ENCODE results near the gene IFITM1. TPM values are rescaled to one million over a fixed set of nuclear protein-coding genes. Genes with fewer than 3 reads are reported as not detected.

IFITM1 gene
- total RNA-seq, 2 experiments from 2014 or later = 248 to 285 TPM

GRCh38 chr11:296171-297050 is 17.4 kb upstream of the IFITM1 start:
- intact Hi-C loops (cut with DNase I, micrococcal nuclease) = no loop called here
- Mint-ChIP-seq H3K4me1 (peaks cover 5% of the 10 kb centered on the region), H3K36me3 (ENCODE audit: low read depth) (peaks cover 2% of the 10 kb centered on the region), H3K27ac (no peak overlapping the region), H3K4me3 (no peak overlapping the region), H3K9me3 (ENCODE audit: low read depth) (no peaks in the 10 kb centered on the region), H3K27me3 (no peaks in the 10 kb centered on the region)
- DNase-seq = peak; percentile 5
- ATAC-seq = no peak
- POLR2A ChIA-PET = no interaction called here
- CTCF ChIA-PET = interaction anchor here (0.6 to 0.7 kb wide), 2 partner anchors 15 to 16 kb away, joined by 3 to 4 read pairs; no protein-coding TSS in a partner anchor

DNA sequence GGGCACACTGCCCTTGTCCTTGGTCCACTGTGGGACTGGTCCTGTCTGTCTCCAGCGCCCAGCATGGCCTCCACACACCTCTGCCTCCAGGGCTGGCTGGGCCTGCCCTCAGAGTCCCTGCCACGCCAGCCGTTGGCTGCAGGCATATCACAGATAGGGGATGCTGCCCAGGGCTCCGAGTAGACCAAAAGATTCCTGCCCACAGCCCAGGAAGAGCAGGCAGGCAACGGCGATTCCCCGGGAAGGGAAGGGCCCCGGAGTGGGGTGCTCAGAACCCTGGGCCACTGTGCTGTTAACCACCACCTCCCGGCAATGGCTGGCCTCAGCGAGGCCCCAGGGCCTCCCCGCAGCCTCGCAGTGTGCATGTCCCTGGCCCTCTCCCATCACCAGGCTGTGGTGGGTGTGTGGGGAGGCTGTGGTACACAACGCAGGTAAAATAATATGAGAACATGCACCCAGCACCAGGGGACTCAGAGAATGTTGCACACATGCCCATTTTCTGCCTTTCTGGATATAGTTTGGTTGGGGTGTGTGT is 16.7 kb upstream of the IFITM1 start:
- ATAC-seq (peak; percentile 28), DNase-seq (peak; percentile 12)
- H3K9me3 Mint-ChIP-seq (ENCODE audit: low read depth) = no peaks in the 10 kb centered on the region
- ChIA-PET CTCF (no interaction called here), POLR2A (no interaction called here)
- no peak overlapping the region for H3K4me3 Mint-ChIP-seq
- intact Hi-C loops (cut with DNase I, micrococcal nuclease) = no loop called here
- peaks cover 5% of the 10 kb centered on the region for H3K4me1 Mint-ChIP-seq
- H3K27me3 Mint-ChIP-seq = no peaks in the 10 kb centered on the region
- H3K27ac Mint-ChIP-seq = no peak overlapping the region
- H3K36me3 Mint-ChIP-seq (ENCODE audit: low read depth) = no peaks in the 10 kb centered on the region

DNA sequence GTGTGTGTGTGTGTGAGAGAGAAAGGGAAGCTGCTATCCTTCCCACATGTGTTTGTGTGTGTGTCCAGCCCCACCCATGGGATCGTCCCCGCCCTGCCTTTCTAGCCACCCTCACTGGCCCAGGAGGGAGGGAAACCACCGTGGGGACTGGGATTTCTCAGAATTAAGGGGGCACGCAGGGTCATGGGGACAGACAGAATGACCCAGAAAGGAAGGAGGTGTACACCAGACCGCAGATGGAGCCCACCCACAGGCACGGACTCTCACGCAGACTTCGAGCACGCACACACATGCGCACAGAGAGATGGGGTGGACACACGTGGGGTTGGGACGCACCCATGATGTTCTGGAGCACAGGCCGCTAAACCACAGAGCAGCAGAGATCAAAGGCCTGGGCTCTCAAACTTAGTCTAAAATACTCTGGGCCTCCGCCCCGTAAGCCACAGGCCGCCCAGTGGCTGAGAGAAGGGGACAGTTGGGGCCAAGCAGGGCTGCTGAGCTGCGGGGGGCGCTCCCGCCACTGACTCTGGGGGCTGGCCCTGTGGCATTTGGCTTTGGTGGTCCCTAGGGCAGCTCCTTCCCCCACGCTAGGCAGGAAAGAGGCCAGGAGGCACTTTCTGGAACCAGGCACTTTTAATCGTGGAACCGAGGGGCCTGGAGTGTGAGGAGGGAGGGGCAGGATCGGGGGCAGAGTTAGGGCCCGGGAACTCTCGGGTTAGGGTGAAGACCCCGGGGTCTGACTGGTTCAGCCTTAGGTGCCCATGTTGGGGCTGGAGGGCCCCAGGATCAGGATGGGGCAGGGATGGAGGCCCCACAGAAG is 16.0 kb upstream of the IFITM1 start:
- DNase-seq (peak; percentile 26), ATAC-seq (peak; percentile 41)
- Mint-ChIP-seq H3K27ac (peak overlapping the region; percentile 60), H3K36me3 (ENCODE audit: low read depth) (no peaks in the 10 kb centered on the region), H3K4me3 (no peak overlapping the region), H3K27me3 (no peaks in the 10 kb centered on the region), H3K9me3 (ENCODE audit: low read depth) (no peaks in the 10 kb centered on the region), H3K4me1 (peaks cover 7% of the 10 kb centered on the region)
- intact Hi-C loops (cut with DNase I, micrococcal nuclease) = no loop called here
- ChIA-PET CTCF (no interaction called here), POLR2A (no interaction called here)

DNA sequence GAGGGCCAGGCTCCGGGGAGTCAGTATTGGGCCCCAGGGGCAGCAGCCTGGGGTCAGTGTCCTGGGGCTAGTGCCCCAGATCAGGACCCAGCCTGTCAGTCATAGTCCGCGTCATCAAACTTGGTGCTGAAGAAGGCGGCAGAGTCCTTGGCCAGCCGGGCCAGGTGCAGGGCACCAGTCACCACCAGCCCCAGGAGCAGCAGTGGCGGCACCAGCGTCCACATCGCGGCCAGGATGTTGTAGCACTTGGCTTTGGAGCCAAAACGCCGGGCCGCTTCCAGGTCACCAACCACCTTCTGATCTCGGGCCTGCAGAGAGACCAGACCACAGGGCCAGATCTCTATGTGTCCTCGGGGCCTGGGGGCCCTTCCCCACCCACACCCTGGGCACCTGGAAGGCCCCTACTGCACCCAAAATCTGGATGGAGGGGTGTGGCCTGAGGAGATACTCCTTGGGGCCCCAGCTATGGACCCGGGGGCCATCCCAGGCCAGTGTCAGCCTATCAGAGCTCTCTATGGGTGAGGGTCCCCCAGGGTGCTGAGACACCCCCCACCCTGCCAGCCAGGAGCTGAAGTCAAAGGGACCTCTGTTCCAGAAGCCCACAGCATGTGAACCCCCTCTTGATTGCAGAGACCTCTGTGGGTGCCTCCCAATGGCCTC is 15.3 kb upstream of the IFITM1 start:
- no peak overlapping the region for H3K27ac Mint-ChIP-seq
- DNase-seq = peak; percentile 18

DNA sequence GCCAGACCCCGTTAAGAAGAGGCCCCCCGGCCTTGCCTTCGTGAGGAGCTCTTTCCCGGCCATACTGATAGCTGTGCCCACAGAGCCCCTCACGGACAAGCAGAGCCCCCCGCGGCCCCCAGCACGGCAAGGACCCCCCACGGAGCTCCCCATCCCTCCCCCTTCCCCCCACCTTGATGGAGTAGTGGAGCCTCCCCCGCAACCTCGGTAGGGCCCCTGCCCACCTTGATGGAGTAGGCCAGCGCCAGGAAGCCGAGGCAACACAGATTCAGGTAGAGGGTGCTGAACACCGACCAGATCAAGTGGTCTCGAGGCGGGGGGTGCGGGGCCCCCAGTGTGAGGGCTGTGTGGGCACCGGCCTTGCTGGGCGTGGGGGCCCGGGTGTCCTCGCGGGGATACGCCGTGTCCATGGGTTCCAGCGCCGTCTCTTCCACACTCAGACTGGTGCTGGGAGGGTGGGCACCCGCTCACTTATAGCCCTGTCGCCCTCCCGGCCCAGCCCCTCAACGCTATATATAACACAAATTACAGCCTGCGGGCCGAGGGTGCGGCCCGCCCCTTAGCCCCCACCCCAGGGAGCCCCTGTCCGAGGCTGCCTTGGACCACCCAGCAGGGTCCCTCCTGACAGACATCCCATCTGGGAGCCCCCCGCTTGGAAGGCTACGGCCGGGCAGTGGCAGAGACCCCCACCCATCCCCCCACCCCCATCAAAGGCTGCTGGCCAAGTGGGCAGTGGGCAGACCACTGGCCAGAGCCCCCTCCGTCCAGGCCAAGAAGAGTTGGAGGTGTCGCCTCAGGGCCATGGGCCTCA is 14.6 kb upstream of the IFITM1 start, which contains the start of gene IFITM5:
Gene IFITM5, minus strand, starts transcription at position 446 of the 811 bp plus-strand sequence. Its CDS starts 36 bp downstream, at position 410.
- POLR2A ChIA-PET = no interaction called here
- peak; percentile 4 for DNase-seq
- peaks cover 9% of the 10 kb centered on the region for H3K4me1 Mint-ChIP-seq

More for the DNA sequence above, 15.3 kb upstream of the IFITM1 start:
- no peak overlapping the region for H3K4me3 Mint-ChIP-seq
- H3K9me3 Mint-ChIP-seq (ENCODE audit: low read depth) = no peaks in the 10 kb centered on the region
- ATAC-seq = no peak
- ChIA-PET CTCF (no interaction called here), POLR2A (no interaction called here)
- H3K36me3 Mint-ChIP-seq (ENCODE audit: low read depth) = no peaks in the 10 kb centered on the region
- H3K4me1 Mint-ChIP-seq = peaks cover 9% of the 10 kb centered on the region
- intact Hi-C loops (cut with DNase I, micrococcal nuclease) = no loop called here
- H3K27me3 Mint-ChIP-seq = no peaks in the 10 kb centered on the region

DNA sequence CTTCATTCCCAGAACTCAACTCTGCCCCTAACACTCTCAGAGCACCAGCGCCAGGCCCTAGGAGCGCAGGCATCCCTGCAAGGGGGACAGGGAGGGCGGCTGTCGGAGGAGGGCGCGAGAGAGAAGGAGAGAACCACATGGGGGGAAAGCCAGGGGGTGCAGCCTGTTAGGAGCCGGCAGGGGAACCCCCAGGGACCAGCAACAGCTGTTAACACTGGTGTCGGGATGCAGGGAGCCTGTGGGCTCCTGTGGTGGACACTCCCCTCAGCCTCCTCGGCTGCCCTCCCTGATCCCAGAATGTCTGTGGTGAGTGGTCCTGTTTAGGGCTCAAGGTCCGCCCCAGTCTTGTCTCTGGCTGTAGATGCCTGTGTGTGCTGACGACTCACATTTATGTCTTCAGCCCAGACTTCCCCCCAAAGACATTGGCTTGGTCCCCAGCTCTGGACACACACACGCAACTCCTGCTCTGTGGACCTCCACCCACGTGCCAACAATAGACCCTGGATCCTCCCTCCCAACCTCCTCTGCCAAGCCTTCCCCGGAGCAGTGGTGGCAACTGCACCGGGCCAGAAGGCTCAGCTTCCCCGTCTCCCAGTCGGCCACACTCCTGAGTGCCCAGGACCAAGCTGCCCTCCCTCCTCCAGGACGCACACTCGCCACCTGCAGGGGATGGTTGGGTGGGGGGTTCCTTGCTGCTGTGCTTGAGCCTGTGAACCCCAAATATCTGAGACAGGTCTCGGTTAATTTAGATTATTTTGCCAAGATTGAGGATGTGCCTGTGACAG is 13.7 kb upstream of the IFITM1 start:
- Mint-ChIP-seq H3K4me3 (no peak overlapping the region), H3K27ac (no peak overlapping the region), H3K36me3 (ENCODE audit: low read depth) (no peaks in the 10 kb centered on the region), H3K9me3 (ENCODE audit: low read depth) (no peaks in the 10 kb centered on the region), H3K4me1 (peaks cover 9% of the 10 kb centered on the region), H3K27me3 (no peaks in the 10 kb centered on the region)
- ATAC-seq (no peak), DNase-seq (no peak)
- ChIA-PET POLR2A (no interaction called here), CTCF (interaction anchor here (0.9 to 1.4 kb wide), 4 partner anchors 19 to 93 kb away, joined by 3 to 5 read pairs (median 4); partner anchors contain the start of gene BET1L)
- intact Hi-C loops (cut with DNase I, micrococcal nuclease) = no loop called here

More for the DNA sequence above, 14.6 kb upstream of the IFITM1 start, which contains the start of gene IFITM5:
- no peaks in the 10 kb centered on the region for H3K27me3 Mint-ChIP-seq
- CTCF ChIA-PET = interaction anchor here (0.9 to 1.3 kb wide), 3 partner anchors 18 to 92 kb away, joined by 3 to 4 read pairs (median 3); partner anchors contain the start of gene BET1L
- H3K4me3 Mint-ChIP-seq = no peak within 1 kb of the TSS
- intact Hi-C loops (cut with DNase I, micrococcal nuclease) = no loop called here
- ATAC-seq = no peak
- H3K9me3 Mint-ChIP-seq (ENCODE audit: low read depth) = no peaks in the 10 kb centered on the region
- no peaks in the 10 kb centered on the region for H3K36me3 Mint-ChIP-seq (ENCODE audit: low read depth)
- no peak within 1 kb of the TSS for H3K27ac Mint-ChIP-seq

DNA sequence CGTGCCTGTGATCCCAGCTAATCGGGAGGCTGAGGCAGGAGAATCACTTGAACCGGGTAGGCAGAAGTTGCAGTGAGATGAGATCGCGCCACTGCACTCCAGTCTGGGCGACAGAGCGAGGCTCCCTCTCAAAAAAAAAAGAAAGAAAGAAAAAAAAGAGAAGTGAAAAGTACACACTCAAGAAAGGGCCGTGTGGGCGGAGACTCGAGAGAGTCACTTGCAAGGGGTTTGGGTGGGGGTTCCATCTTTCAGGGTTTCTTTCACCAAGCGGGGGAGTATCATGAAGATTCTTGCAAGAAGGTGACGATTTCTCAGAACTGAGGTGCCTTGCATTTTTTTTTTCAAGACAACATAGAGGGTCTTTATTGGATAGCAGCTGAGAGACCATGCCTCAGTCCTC is 10.5 kb upstream of the IFITM1 start:
- no peak for DNase-seq
- peaks cover 4% of the 10 kb centered on the region for H3K36me3 Mint-ChIP-seq (ENCODE audit: low read depth)
- ATAC-seq = no peak
- ChIA-PET POLR2A (no interaction called here), CTCF (interaction anchor here (0.9 to 3.8 kb wide), 2 partner anchors 53 to 64 kb away, joined by 3 to 46 read pairs; no protein-coding TSS in a partner anchor)
- no peak overlapping the region for H3K4me3 Mint-ChIP-seq
- H3K9me3 Mint-ChIP-seq (ENCODE audit: low read depth) = no peaks in the 10 kb centered on the region
- no peaks in the 10 kb centered on the region for H3K27me3 Mint-ChIP-seq
- peaks cover 18% of the 10 kb centered on the region for H3K4me1 Mint-ChIP-seq
- intact Hi-C loops (cut with DNase I, micrococcal nuclease) = no loop called here
- H3K27ac Mint-ChIP-seq = no peak overlapping the region

- Mint-ChIP-seq H3K27ac (no peak overlapping the region), H3K27me3 (no peaks in the 10 kb centered on the region), H3K4me1 (peaks cover 18% of the 10 kb centered on the region), H3K4me3 (no peak overlapping the region), H3K36me3 (ENCODE audit: low read depth) (peaks cover 9% of the 10 kb centered on the region), H3K9me3 (ENCODE audit: low read depth) (no peaks in the 10 kb centered on the region)
- ATAC-seq (no peak), DNase-seq (no peak)
- intact Hi-C loops (cut with DNase I, micrococcal nuclease) = loop anchor here in 1 of 2 experiments (2.0 kb wide), 1 partner anchor 53 kb away; no protein-coding TSS in a partner anchor
- ChIA-PET CTCF (interaction anchor here (0.7 to 4.2 kb wide), 10 partner anchors 9 to 235 kb away, joined by 3 to 46 read pairs (median 4); no protein-coding TSS in a partner anchor), POLR2A (interaction anchor here (1.5 kb wide), 1 partner anchor 13 kb away, joined by 5 read pairs; no protein-coding TSS in a partner anchor)
These were observed 9.8 kb upstream of the IFITM1 start for GRCh38 chr11:304061-304506.

DNA sequence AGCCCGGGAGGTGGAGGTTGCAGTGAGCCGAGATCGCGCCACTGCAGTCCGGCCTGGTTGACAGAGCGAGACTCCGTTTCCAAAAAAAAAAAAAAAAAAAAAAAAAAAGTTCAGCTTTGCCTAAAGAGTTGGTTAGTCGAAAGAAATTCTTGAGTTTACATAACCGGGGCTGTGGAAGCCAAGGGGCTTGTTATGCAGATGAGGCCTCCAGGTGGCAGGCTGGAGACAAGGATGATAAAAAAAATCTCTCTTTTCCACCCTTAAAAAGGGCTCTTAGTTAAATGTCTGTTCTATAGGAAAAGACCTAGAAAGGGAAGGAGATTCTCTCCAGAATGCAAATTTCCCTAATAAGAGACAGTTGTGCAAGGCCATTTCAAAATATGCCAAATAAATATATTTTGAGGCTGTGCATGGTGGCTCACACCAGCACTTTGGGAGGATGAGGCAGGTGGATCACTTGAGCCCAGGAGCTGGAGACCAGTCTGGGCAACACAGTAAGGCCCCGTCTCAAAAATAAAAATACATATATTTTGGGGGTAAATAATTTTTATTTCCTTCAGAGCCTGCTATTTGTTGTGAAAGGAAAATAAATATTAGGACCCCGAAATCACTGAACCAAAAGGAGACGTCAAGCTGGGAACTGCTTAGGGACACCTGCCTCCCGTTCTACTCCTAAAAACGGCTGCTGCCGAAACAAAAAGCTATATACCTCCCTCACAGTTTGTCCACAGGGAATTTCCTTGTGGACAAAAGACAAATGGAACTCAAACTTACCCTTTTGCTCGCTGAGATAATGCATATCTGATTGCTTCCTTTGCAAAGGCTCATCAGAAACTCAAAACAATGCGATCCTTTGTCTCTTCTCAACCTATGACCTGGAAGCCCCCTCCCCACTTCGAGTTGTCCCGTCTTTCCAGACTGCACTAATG is 8.7 kb upstream of the IFITM1 start:
- H3K4me1 Mint-ChIP-seq = peaks cover 20% of the 10 kb centered on the region
- DNase-seq = peak; percentile 79

More for the DNA sequence above, 8.7 kb upstream of the IFITM1 start:
- Mint-ChIP-seq H3K4me3 (no peak overlapping the region), H3K27me3 (no peaks in the 10 kb centered on the region), H3K27ac (peak overlapping the region; percentile 1), H3K9me3 (ENCODE audit: low read depth) (no peaks in the 10 kb centered on the region), H3K36me3 (ENCODE audit: low read depth) (peaks cover 19% of the 10 kb centered on the region)
- no peak for ATAC-seq
- ChIA-PET POLR2A (interaction anchor here (1.5 kb wide), 1 partner anchor 12 kb away, joined by 5 read pairs; no protein-coding TSS in a partner anchor), CTCF (interaction anchor here (0.6 to 4.2 kb wide), 28 partner anchors 10 to 291 kb away, joined by 3 to 46 read pairs (median 4); partner anchors contain the start of genes BET1L, NLRP6, PGGHG and PSMD13)
- intact Hi-C loops (cut with DNase I, micrococcal nuclease) = loop anchor here (1.0 to 5.0 kb wide), 3 partner anchors 54 to 213 kb away; no protein-coding TSS in a partner anchor

All from activated CD4-positive, alpha-beta T cell treated with anti-CD3 and anti-CD28 coated beads for 36 hours (primary cell).